HUES64 (cell line): ENCODE results near the gene PKN2. TPM values are rescaled to one million over a fixed set of nuclear protein-coding genes. Genes with fewer than 3 reads are reported as not detected.

Experiments used
- H3K27ac ChIP-seq: 2 replicates; pipeline ENCODE4 v1.7.0; 2013; ENCODE audit warnings: low read depth, low read length, inconsistent platforms
- H3K27me3 ChIP-seq: 2 replicates; pipeline ENCODE4 v1.6.1; 2013; ENCODE audit warnings: mild to moderate bottlenecking, low read length; ENCODE audit not compliant: insufficient read depth
- H3K36me3 ChIP-seq: 2 replicates; pipeline ENCODE4 v1.6.1; 2013; ENCODE audit warnings: mild to moderate bottlenecking, low read length; ENCODE audit not compliant: insufficient read depth
- H3K4me1 ChIP-seq: 2 replicates; pipeline ENCODE4 v1.6.1; 2013; ENCODE audit warnings: mild to moderate bottlenecking, low read length, moderate library complexity; ENCODE audit not compliant: insufficient read depth
- H3K4me3 ChIP-seq: 2 replicates; pipeline ENCODE4 v1.5.1; 2013; ENCODE audit warnings: mild to moderate bottlenecking, low read length, moderate library complexity
- H3K9ac ChIP-seq: 2 replicates; pipeline ENCODE4 v1.6.1; 2013; ENCODE audit warnings: mild to moderate bottlenecking, low read depth, low read length
- H3K9me3 ChIP-seq: 2 replicates; pipeline ENCODE4 v1.6.1; 2013; ENCODE audit warnings: low read depth, low read length; ENCODE audit not compliant: insufficient read depth
- WGBS: fragments of 150-250, 120-280 bp; methylation state at CpG from one replicate; pipeline ENCODE4 v1.1.7; 2013; ENCODE audit warnings: missing lambda C conversion rate; 5-methylcytosine and 5-hydroxymethylcytosine counted together
- polyA plus RNA-seq, 2 experiments: library from polyadenylated mRNA; stranded (reverse); fragments of 50-300 nt; gene quantifications; one replicate each; pipeline ENCODE4 v1.2.3, GENCODE V29; 2013

The PKN2 gene
- 17.7 TPM for polyA plus RNA-seq (2013, experiment 1 of 2)
- 18.8 TPM for polyA plus RNA-seq (2013, experiment 2 of 2)

DNA sequence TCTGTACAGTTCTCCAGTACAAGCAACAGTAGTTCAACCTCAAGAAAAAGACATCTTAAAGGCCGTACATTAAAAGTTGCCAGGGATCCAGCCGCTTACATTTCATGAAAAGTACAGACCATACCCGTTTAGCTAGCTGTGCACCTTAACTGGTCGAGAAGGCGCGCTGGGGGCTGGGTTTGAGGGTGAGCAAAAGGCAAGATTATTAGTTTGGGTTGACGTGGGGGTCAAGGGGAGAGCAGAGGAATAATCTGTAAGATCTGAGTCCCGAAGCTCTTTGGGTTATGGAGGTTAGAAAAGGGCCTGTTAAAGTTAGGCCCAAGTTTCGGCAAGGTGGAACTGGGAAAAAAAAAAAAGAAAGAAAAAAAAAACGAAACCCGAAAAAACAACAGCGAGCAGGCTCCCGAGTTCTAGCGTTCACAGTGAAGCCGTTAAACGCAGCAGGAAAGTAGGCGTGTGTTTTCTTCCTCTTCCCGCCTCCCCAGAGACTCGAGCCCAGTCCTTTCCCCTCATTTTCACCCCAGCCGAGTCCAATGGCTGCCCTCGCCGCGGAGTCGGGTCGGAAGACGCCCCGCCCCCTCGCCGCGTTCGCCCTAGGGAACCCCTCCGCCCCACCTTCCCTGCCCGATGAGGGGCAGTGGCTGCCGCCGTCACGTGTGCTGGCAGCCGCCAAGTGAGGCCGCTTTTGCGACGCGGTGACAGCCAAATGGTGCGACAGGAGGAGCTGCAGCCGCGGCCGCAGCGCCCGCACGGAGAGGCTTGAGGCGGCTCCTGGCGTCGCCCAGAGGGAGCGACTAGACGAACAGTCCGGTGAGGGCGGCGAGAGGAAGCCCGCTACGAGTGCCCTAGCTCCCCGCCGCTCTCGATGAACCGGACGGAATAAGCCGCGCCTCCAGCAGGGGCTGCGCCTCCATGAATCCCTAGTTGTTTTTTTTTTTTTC, at the start of gene PKN2:
Gene PKN2, plus strand, starts transcription at position 733 of the 941 bp plus-strand sequence. CDS start 308 bp downstream, outside the sequence.
- Histone ChIP-seq H3K4me1 (peaks cover 15% of the 10 kb centered on the region), H3K4me3 (peak within 1 kb of the TSS; percentile 97), H3K9ac (peak within 1 kb of the TSS; percentile 88), H3K27ac (peak within 1 kb of the TSS; percentile 98), H3K9me3 (no peaks in the 10 kb centered on the region), H3K36me3 (peaks cover 7% of the 10 kb centered on the region; the same call in 1 of the 2 replicates), H3K27me3 (no peaks in the 10 kb centered on the region)
- WGBS = under 1% methylated on average over 66 of the region's 66 CpGs

DNA sequence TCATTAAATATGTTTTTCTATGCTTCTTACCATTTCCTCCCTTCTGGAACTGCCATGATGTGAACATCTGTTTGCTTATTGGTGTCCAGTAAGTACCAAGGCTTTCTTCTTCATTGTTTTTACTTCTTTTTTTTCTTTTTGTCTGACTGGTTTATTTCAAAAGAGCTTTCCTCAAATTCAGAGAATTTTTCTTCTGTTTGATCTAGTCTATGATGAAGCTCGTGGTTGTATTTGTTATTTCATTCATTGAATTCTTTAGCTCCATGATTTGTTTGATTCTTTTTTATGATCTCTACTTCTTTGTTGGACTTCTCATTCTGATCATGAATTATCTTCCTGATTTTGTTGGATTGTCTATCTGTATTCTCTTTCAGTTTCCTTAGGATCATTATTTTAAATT, 49.5 kb upstream of the PKN2 start:
- Histone ChIP-seq H3K4me3 (no peak overlapping the region), H3K27me3 (no peaks in the 10 kb centered on the region), H3K4me1 (no peaks in the 10 kb centered on the region), H3K9ac (no peak overlapping the region), H3K27ac (no peak overlapping the region), H3K9me3 (0 out of 2 replicates have a peak, but pooled peaks cover 3% of the 10 kb centered on the region), H3K36me3 (no peaks in the 10 kb centered on the region)
- no CpG with 5 or more reads among the region's 1 CpG for WGBS

DNA sequence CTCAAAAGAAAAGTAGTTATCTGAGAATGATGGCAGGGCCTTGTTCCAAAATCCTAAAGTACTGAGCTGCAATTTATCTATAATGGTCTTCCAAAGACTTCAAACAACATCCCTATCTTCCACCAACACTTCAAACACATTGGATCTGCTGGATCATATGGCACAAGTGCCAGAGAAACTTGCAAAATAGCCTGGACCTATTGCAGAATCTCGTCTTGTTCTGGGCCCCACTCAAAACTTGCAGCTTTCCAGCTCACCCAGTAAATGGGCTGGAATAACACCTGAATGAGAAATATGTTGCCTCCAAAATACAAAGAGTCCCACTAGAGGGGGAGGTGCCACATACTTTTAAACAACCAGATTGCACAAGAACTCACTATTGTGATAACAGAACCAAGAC, 44.0 kb upstream of the PKN2 start:
- Histone ChIP-seq H3K27ac (no peak overlapping the region), H3K36me3 (no peaks in the 10 kb centered on the region), H3K27me3 (no peaks in the 10 kb centered on the region), H3K4me1 (no peaks in the 10 kb centered on the region), H3K4me3 (no peak overlapping the region), H3K9ac (no peak overlapping the region), H3K9me3 (0 out of 2 replicates have a peak, but pooled peaks cover 1% of the 10 kb centered on the region)
- WGBS = 95% methylated on average over 1 of the region's 1 CpG

DNA sequence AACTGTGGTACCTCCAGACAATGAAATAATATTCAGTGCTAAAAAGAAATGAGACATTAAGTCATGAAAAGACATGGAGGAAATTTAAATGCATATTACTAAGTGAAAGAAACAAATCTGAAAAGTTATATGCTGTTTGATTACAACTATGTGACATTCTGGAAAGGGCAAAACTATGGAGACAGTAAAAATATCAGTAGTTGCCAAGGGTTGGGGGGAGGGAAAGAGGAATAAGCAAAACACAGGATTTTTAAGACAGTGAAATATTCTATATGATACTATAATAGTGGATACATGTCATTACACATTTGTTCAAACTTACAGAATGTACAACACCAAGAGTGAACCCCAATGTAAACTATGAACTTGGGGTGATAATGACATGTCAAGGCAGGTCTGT, 38.2 kb upstream of the PKN2 start:
- Histone ChIP-seq H3K27ac (no peak overlapping the region), H3K9ac (no peak overlapping the region), H3K36me3 (no peaks in the 10 kb centered on the region), H3K27me3 (no peaks in the 10 kb centered on the region), H3K4me1 (peaks cover 31% of the 10 kb centered on the region), H3K4me3 (no peak overlapping the region), H3K9me3 (no peaks in the 10 kb centered on the region)

DNA sequence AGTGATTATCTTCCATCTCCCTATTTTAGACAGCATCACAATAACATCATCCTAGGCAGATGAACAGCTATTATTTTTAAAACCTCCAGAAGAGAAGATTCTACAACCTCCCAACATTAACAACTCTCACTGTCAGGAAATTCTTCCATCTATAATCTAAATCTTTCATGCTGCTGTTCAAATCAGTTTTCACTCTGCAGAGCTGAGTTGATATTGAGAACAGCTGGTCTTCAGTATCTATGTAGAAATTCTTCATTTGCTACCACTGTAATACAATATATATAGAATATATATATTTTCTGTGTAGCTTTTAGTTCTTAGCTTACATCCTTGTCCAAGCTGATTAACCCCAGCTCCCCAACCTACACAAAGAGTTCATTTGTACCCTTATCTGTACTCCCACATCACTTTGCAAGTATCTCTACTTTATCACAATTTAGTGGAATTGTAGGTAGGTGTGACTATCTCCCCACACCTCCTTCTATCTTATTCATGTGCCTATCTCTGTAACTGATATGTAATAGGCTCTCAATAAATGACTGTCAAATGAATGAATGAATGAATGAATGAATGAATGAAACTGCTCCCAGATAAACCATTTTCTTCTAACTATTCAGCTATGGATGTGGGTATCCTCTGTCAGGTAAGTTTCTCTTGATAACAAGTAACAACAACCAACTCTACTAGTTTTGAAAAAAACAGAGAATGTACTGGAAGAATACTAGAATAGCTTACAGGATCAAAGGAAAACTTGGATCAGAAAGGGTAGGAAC, 37.4 kb upstream of the PKN2 start:
- Histone ChIP-seq H3K27me3 (no peaks in the 10 kb centered on the region), H3K36me3 (no peaks in the 10 kb centered on the region), H3K27ac (no peak overlapping the region), H3K9ac (no peak overlapping the region), H3K9me3 (no peaks in the 10 kb centered on the region), H3K4me1 (peaks cover 33% of the 10 kb centered on the region), H3K4me3 (no peak overlapping the region)

DNA sequence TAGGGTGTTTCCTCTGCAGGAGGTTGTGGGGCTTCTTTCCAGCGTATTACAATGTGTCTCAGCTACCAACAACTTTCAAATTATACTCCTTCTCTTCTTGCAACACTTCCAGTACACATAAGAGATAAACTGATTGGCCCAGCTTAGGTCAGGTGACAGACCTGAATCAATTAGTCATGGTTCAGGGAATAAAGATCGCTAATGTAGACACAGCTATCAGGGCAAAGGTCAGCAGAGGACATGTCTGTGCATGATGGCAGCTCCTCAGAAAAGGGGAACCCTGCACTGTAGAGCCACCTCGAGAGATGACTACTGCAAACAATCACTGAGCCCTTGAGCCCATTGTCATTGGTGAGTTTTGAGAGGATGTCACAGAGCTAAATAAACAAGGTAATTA, 36.8 kb upstream of the PKN2 start:
- Histone ChIP-seq H3K27me3 (no peaks in the 10 kb centered on the region), H3K27ac (no peak overlapping the region), H3K4me3 (no peak overlapping the region), H3K36me3 (no peaks in the 10 kb centered on the region), H3K9me3 (no peaks in the 10 kb centered on the region), H3K9ac (no peak overlapping the region), H3K4me1 (peaks cover 33% of the 10 kb centered on the region)
- 79% methylated on average over 3 of the region's 3 CpGs for WGBS

DNA sequence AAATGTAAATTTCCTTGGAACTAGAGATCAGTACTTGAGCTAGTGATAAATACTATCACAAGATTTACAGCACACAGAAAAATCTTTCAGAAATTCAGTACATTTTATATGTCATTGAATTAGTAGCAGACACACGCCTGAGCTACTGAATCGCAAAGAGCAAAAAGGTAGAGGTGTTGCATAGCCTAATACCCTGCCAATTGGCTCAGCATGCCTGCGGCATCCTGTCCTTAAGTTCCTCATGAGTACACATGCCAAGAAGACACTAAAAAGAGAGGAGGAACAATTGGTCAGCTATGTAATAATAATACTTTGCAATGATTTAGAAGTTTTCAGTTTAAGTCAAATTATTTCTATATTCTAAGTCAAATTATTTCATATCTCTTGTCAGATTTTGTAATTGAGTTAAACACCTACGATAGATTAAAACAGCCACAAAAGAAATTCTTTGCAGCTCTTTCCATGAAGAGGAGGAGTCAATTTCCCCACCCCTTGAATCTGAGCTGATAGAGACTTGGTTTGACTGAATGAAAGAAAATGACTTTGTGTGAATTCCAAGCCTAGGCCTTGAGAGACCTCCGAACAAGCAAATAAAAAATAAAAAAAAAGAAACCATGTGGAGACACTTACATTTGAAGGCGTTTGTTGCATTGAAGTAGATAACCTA, 36.2 kb upstream of the PKN2 start:
- Histone ChIP-seq H3K9ac (no peak overlapping the region), H3K4me1 (peaks cover 33% of the 10 kb centered on the region), H3K36me3 (no peaks in the 10 kb centered on the region), H3K27ac (no peak overlapping the region), H3K9me3 (no peaks in the 10 kb centered on the region), H3K27me3 (no peaks in the 10 kb centered on the region), H3K4me3 (no peak overlapping the region)
- 65% methylated on average over 5 of the region's 6 CpGs for WGBS

DNA sequence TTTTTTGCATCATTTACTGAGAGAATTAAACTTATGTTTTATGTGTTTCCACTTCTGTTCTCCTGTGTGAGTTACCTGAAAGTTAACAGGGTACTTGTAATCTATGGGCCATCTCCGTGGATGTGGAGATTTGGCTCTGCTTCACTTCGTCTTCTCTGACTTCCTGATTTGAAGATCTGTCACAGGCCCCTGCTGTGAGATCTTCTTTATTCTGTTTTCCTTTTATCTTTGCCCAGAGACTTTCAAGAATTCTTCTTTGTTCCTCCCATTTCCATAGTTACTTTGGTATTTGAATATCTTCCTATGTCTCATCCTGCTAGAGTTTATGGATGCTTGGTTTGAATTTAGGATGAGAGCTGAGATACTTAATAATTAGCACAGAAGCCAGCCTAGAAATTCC, 35.4 kb upstream of the PKN2 start:
- Histone ChIP-seq H3K27me3 (no peaks in the 10 kb centered on the region), H3K9me3 (no peaks in the 10 kb centered on the region), H3K4me3 (no peak overlapping the region), H3K9ac (no peak overlapping the region), H3K36me3 (no peaks in the 10 kb centered on the region), H3K27ac (no peak overlapping the region), H3K4me1 (peaks cover 33% of the 10 kb centered on the region)
- 13% methylated on average over 2 of the region's 2 CpGs for WGBS

DNA sequence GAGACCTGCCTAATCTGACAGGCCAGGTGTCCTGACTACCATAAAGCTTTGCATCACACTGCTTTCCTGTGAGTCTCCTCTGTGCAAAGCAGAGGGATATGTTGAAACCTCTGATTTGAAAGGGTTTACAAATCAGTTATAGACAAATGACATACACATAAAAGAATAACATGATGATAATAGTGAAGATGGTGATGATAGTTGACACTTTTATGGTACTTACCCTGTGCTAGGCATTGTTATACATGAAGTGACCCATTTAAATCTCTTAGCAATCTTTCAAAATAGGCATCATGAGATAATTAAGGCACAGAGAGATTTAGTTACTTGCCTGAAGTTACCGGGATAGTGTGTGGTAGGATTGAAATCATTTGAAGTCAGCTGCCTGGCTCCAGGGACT, 34.1 kb upstream of the PKN2 start:
- Histone ChIP-seq H3K27ac (no peak overlapping the region), H3K9me3 (no peaks in the 10 kb centered on the region), H3K4me3 (no peak overlapping the region), H3K9ac (no peak overlapping the region), H3K27me3 (no peaks in the 10 kb centered on the region), H3K36me3 (no peaks in the 10 kb centered on the region), H3K4me1 (peaks cover 33% of the 10 kb centered on the region)
- 33% methylated on average over 1 of the region's 1 CpG for WGBS

DNA sequence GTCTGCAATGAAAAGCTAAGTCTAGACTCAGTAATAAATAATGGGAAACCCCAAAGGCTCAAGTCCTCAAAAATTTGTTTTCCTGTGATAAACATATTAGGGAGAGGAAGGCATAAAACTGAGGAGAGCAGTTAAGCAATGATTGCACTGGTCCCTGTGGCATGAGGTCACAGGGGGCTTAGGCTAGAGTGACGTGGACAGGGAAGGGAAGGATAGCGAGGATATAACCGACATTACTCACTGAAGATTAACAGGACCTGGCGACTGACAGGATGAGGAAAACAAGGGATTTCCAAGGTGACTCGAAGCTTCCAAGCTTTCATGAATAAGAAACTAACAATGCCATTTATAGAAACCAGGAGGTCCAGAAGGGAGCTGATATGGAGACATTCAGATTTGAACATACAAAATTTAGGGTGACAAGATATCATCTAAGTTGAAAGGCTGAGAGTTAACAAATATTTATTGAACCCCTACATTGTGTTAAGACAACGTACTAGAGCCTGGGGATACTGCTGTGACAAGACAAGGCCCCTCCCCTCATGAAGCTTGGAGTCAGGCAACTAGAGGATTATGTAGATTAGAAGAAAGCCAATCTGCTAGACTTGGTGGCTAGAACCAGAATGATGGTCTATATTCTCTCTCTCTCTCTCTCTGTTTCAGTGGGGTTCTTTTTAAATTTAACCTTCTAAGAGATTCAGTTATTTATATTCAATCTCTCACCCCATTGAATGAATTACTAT, 33.2 kb upstream of the PKN2 start:
- H3K36me3 ChIP-seq = no peaks in the 10 kb centered on the region

More for the DNA sequence above, 33.2 kb upstream of the PKN2 start:
- Histone ChIP-seq H3K4me1 (peaks cover 33% of the 10 kb centered on the region), H3K27ac (no peak overlapping the region; the same call in 1 of the 2 replicates), H3K9me3 (no peaks in the 10 kb centered on the region), H3K9ac (no peak overlapping the region), H3K4me3 (no peak overlapping the region), H3K27me3 (no peaks in the 10 kb centered on the region)
- WGBS = 84% methylated on average over 6 of the region's 6 CpGs
